ENCODE data around the gene C22orf23. TPM values are rescaled to one million over a fixed set of nuclear protein-coding genes. Genes with fewer than 3 reads are reported as not detected.

The C22orf23 gene
- total and polyA plus RNA-seq, 10 of the 15 experiments (the other 5 are each of a cell fraction or from before 2014, with no cell fraction given): 0.04 to 0.38 (median 0.11) TPM; not detected in 5

DNA sequence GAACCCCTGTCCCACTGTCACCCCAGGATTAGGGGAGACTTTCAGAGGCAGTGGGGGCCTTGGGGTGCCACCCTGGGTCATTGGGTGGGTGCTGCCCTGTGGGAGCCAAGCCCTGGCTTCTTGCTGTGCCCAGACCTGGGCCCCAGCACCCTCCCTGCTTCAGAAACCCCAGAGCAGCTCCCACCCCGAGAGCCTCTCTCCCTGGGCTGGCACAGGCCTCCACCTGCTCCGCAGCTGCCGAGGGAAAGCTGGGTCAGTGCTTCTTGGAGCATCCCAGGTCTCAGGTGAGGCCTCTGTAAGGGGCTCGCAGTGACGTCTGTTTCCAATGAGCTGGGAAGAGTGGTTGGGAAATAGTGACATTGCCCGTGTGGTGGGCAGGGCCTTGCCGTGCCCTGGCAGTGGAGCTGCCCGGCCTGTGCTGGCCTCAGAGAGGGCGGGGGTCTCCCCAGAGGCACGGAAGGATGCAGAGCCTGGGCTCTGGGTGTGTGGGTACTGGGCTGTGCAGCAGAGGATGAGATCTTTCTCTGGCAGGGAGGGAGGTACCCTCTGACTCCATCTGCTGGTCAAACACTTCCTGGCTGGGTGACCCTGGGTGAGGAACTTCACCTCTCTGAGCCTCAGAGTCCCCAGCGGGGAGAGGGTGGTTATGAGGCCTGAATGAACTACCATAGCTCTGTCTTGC is 23.0 kb downstream of the C22orf23 start:
- intact Hi-C loops (cut with micrococcal nuclease; ENCODE audit: unreplicated experiment): loop anchor here (5.0 to 10.0 kb wide), 3 partner anchors 43 to 396 kb away; no protein-coding TSS in a partner anchor
- Histone ChIP-seq H3K4me2 (ENCODE audit: control insufficient read depth, insufficient read depth) (no peak overlapping the region), H3K9ac (ENCODE audit: control insufficient read depth, insufficient read depth, low read length) (no peak overlapping the region), H3K9me3 (replicated peaks; ENCODE audit: control insufficient read depth, insufficient read depth, low read length) (no peaks in the 10 kb centered on the region), H3K4me1 (ENCODE audit: control insufficient read depth, insufficient read depth, low read length) (peaks cover 10% of the 10 kb centered on the region), H3K79me2 (ENCODE audit: control insufficient read depth, insufficient read depth, low read length) (no peaks in the 10 kb centered on the region), H4K20me1 (ENCODE audit: control insufficient read depth, insufficient read depth) (no peaks in the 10 kb centered on the region), H3K36me3 (ENCODE audit: control insufficient read depth in 2 of 2, insufficient read depth in 2 of 2, low read length in 1 of 2) (peaks cover 0 to 9% of the 10 kb centered on the region in 2 experiments; a peak in 3 of 4 replicates), H3K27ac (ENCODE audit: control insufficient read depth, insufficient read depth) (no peak overlapping the region), H2AFZ (ENCODE audit: control insufficient read depth, low read depth, low read length) (no peak overlapping the region), H3K27me3 (replicated peaks in 1 of 2; ENCODE audit: control insufficient read depth in 2 of 2, insufficient read depth in 2 of 2, low read length in 1 of 2) (no peaks in the 10 kb centered on the region), H3K4me3 (no peak overlapping the region)
- ChIA-PET RAD21 (ENCODE audit: unreplicated experiment) (no interaction called here), CTCF (interaction anchor here (1.2 to 1.9 kb wide), 4 partner anchors 34 to 114 kb away, joined by 3 to 9 read pairs (median 5); no protein-coding TSS in a partner anchor), POLR2A (no interaction called here), SMC1A (ENCODE audit: uncharacterized antibody, unreplicated experiment) (interaction anchor here (1.4 kb wide), 1 partner anchor 34 kb away, joined by 3 read pairs; no protein-coding TSS in a partner anchor)
- FAIRE-seq (no peak), ATAC-seq (peak; percentile 65), DNase-seq (ENCODE audit: low read depth, low spot score) (no peak)
- BruUV-seq (replicated peaks): no TSS peak
- 56% methylated on average over 11 of the region's 11 CpGs for WGBS (ENCODE audit: insufficient coverage, insufficient replicate concordance, low lambda C conversion rate, missing lambda C conversion rate)
- TF ChIP-seq, protein P1, sequence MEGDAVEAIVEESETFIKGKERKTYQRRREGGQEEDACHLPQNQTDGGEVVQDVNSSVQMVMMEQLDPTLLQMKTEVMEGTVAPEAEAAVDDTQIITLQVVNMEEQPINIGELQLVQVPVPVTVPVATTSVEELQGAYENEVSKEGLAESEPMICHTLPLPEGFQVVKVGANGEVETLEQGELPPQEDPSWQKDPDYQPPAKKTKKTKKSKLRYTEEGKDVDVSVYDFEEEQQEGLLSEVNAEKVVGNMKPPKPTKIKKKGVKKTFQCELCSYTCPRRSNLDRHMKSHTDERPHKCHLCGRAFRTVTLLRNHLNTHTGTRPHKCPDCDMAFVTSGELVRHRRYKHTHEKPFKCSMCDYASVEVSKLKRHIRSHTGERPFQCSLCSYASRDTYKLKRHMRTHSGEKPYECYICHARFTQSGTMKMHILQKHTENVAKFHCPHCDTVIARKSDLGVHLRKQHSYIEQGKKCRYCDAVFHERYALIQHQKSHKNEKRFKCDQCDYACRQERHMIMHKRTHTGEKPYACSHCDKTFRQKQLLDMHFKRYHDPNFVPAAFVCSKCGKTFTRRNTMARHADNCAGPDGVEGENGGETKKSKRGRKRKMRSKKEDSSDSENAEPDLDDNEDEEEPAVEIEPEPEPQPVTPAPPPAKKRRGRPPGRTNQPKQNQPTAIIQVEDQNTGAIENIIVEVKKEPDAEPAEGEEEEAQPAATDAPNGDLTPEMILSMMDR (IDR thresholded peaks at IDR 0.05 in 2 of 3, conservative IDR thresholded peaks at IDR 0.05 in 1 of 3; ENCODE audit: control insufficient read depth in 2 of 3, extremely low read depth in 1 of 3, insufficient read depth in 1 of 3, low read depth in 3 of 3, low read length in 3 of 3): peak; percentile 40 to 50 (median 48)
- TF ChIP-seq HDGF (IDR thresholded peaks at IDR 0.05) (no peak), GABPA (IDR thresholded peaks at IDR 0.05; ENCODE audit: low read depth) (no peak), CHD4 (IDR thresholded peaks at IDR 0.05) (no peak), NR2F1 (conservative IDR thresholded peaks at IDR 0.05) (no peak), POLR2AphosphoS2 (IDR thresholded peaks at IDR 0.05; ENCODE audit: low read depth, low read length) (no peak), ZBED1 (IDR thresholded peaks at IDR 0.05; ENCODE audit: borderline replicate concordance) (no peak), ASH2L (IDR thresholded peaks at IDR 0.05; ENCODE audit: borderline replicate concordance, low read depth) (no peak), EED (IDR thresholded peaks at IDR 0.05; ENCODE audit: low read depth) (no peak), SMC3 (IDR thresholded peaks at IDR 0.05; ENCODE audit: borderline replicate concordance, low read length) (peak; percentile 18; the same call in 1 of the 2 replicates), SMARCA5 (IDR thresholded peaks at IDR 0.05) (peak; percentile 93)
- in situ Hi-C loops (cut with MboI): no loop called here

Measured in GM12878 (cell line).